Hematopoietic multipotent progenitor cell (in vitro differentiated cells): Measurements from ENCODE around the gene C1QTNF6. TPM values are rescaled to one million over a fixed set of nuclear protein-coding genes. Genes with fewer than 3 reads are reported as not detected.
A peak's percentile ranks its signal among the peaks of the same experiment; 100 is the strongest.
"Not testable (repeated sequence)": the region's sequence is repeated elsewhere in the genome, so short reads cannot be mapped to it uniquely, and the experiment has no call there.

Source experiments
- DNase-seq, 3 donors: peaks; one replicate each; pipeline ENCODE4 v3.0.0-alpha.2; 2011 to 2015; ENCODE audit warnings: low read depth in 2 of 3, low spot score in 2 of 3
- total RNA-seq: library from RNA; depleted of rRNA; stranded (reverse); fragments of >200 nt; gene quantifications from one replicate; pipeline ENCODE4 v1.2.3, GENCODE V29; 2012

Gene C1QTNF6
- total RNA-seq, 1 donor: 1.6 TPM

DNA sequence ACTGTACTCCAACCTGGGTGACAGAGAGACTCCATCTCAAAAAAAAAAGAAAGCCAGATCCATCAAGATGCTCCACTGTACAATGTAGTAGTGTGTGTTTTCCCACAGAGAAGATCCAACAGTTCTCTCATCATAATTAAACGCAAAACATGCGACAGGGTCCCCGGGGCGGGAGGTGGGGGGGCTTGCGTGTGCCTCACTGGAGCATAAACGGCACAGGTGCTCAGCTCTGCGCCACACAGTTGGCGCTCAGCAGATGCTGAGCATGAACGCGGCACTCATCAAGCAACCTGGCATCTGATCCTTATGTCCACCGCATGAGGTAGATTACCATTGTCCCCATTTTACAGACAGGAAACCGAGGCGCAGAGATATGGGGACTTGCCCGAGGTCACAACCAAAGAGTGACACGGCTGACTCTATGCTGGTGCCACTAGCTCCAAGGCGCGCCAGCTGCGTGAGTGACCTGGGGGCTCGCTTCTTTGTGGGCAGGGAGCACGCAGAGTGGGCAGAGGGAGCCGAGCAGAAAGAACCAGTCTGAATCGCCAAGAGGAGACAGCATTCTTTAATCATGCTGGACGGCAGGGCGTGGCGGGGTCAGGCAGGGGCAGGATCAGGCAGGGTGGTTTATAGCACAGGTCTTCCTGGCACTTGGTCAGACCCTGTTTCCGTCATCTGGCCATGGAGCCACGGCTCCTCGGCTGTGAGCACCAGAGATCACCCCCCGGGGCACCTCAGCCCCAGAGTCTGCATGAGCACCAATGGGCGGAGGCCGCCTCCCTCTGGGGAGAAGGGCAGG, 8.2 kb downstream of the C1QTNF6 start:
- DNase-seq: no peak

DNA sequence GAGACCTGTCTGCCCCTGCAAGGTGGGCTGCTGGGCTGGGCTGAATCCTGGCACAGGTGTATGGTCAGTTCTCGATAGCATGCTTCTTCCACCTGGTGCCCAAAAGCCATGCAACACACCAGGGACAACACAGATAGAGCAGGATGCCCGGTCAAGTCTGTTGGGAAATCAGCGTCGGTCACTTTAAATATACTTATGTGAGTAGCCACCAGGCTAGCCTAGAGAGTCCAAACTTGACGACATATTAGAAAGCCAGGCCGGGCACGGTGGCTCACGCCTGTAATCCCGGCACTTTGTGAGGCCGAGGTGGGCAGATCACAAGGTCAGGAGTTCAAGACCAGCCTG, 8.9 kb downstream of the C1QTNF6 start:
- no peak for DNase-seq

DNA sequence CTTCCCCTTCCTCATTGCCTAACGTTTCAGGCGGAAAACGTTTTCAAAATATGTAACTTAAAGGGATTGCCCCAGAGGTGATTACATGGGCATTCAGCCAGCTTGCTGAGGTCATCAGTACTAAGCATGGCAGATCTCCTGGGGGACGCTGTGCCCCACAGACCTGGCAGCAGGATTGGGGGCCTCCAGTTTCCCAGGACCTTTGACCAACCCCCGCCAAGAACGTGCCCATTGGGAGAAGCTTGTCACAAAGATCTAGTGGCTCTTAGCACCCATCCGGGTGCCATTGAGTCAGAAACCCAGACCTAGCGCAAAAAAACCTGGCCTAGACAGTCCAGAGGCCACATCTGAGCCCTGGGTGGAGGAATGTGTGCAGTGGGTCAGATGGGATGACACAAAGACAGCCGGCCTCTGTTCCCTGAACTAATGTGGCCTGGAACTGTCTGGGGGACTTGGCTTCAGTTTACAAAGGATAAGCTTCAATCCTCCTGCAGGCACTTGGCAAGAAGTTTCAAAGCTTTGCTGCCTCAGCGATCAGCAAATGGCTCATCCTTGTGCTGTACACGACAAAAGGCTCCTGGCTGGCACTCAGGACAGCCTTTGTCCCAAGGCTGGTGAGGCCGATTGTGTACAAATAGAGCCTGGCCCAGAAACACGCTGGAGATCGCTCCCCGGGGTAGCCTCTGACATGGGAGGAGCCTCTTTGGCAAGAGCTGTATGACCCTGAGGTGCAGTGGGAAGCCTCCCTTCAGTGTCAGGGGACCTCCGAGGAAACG, 9.5 kb downstream of the C1QTNF6 start:
- no peak for DNase-seq

DNA sequence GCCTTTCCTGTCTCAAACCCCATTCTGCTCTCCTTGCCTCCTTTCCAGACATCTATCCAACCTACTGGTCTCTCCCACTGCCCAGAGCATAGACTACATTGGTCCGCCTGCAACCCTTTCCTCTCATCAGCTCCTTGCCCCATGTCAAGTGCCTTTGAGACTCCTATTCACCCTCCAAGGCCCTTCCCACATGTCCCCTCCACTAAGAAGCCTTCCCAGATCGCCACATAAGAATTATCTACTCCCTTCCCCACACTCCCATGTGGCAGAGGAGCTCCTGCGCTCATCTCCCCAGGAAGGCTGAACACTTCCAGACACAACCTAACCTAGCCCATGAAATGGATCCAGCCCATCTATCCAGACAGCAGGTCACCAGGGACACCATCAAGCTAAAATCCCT, 10.3 kb downstream of the C1QTNF6 start:
- DNase-seq: no peak

DNA sequence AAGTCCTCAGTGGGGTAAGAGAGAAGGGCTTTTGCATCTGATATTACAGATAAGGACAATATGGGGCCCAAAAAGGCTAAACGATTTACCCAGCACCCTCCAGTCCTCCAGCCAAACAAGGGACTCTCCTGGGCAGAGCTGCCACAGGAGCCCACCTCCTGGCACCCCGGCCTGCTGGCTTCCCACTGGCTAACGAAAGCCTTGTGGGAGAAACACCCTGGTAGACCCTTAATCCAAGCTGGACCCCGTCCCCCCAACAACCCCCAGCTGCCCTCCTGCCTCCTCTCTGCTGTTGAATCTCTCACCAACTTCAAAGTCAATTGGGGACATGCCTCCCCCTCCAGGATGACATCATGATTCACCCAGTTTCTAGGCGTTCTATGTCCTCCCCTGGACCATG, 10.8 kb downstream of the C1QTNF6 start:
- no peak for DNase-seq

DNA sequence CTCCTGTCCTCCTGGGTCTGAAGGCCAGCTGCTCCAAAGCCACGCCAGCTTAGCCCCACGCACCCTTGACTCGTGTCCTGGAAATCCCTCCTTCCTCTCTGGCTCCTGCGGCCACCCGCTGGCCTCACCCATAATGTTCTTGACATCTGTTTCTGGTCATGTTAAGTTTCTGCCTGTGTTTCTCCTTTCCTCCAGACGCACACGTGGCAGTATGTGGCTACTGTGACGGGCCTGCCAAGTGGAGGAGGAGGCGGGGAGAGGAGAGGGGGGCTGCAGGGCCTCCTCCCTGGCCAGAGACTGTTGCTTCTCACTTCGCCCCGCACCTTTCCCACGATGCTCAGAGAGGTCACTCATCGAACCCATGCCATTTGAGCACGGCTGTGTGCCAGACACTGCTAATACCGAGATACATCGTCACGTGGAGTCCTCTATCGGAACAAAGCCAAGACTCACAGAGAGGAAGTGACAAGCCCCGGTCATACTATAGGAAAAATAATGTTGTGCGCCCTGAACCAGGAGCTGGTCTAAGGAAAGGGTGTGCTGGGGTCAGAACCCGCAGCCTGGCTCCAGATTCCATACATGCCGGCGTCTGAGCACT, 11.5 kb downstream of the C1QTNF6 start:
- DNase-seq: peak in 2 of 3 donors; percentile 73 to 86

DNA sequence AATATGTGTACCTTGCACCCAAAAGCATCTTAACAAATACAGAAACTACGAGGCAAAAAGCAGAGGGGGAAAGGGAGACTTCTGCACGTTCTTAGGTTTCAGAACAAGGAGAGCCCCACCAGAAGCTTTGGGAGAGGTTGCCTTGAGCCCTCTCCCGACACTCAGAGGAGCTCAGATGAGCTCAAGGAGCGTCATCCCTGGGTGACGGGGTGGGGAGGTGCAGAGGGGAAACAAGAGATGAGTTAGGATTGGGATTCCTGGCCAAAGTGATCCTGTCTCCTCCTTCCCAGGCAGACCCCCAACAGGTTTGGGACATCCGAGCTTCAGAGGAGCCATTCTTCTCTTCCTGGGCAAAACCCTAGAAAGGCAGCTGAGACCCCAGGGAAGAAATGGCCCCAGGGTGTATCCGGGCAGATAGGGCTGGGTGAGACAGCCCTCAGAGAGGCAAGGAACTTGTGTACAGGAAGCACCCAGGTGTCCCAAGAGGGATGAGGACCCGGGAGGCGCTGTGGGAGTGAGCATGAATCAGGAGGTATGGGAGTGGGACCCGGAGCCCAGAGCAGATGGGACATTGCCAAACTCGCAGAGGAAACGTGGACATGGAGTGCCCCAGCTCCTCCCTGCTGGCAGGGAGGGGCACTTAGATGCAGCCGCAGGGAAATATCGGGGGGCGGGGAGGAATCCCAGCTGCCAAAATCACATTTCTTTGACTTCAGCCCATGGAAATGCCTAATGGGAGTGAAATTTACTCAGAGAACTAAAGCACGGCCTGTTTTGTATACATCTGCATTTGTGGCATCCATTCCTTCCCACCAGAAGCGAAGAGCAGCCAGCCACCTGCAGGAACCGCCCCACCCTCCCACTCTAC, 12.4 kb downstream of the C1QTNF6 start:
- DNase-seq: no peak

DNA sequence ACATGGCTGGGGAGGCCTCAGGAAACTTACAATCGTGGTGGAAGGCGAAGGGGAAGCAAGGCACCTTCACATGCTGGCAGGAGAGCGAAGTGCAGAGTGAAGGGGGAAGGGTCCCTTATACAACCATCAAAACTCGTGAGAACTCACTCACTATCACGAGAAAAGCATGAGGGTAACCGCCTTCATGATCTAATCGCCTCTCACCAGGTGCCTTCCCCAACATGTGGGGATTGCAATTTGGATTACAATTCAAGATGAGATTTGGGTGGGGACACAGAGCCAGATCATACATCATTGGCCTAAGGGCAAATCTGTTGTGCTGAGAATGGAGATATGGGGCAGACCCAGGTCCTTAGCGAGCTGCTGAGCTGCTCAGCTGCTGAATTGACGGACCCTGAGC, 13.1 kb downstream of the C1QTNF6 start:
- DNase-seq: no peak

DNA sequence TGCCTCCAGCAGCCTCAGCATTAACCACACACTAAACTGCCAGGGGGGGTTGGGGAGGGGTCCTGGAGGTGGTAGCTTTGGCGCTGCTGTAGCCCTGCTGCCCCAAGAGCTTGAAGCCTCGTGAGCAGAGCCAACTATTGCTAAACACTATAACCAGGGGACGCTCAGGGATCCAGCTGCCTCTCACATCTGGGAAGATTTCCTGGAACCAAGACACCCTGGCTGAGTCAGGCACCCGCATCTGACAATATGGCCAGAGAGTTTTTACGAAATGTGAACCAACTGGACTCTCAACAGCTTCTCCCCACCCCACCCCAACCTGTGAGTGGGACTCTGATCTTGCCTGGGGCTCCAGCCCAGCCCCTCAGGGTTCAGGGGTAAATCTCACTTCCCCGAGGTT, 14.3 kb downstream of the C1QTNF6 start:
- no peak for DNase-seq

DNA sequence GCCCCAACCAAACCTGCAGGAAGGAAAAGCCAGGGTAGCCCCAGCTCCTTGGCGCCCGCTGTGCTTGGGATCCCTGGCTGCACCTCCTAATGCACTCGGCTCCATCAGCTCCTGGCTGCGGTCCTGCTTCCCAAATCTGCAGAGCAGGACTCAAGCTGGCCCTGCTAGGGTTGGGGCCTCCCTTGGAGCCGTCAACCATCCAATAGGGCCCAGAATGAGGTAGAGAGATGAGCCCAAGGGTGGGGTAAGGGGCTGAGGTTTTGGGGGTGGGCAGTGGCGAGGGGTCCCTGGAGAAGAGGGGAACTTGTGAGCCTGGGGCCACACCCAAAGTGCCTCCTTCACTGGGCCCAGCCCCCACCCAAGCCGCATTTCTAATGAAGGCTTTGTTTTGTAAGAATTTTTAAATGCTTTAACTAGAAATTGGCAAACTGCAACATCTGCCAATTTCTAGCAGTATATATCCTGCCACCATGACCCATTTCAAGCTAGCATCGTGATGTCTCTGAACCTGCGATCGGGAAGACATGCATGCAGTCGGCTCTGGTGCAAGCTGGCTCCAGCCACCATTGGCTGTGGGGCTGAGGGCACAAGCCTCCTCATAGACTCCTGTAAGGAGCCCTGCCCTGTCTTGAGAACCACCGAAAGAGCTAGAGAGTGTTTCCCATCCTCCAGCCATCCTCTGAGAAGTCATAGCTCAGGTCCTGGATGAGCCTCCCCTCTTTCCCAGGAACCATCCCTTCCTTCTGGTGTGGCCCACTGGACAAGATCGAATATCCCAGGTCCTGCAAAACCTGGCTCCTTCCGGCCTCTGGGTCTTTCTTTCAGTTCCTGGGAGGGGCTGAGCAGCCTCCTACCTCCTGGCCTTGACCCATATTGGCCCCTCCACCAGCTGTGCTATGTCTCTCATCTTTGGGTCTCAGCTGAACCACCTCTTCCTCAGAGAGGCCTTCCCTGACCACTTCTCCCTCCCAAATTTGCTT, 15.5 kb downstream of the C1QTNF6 start:
- DNase-seq: no peak

DNA sequence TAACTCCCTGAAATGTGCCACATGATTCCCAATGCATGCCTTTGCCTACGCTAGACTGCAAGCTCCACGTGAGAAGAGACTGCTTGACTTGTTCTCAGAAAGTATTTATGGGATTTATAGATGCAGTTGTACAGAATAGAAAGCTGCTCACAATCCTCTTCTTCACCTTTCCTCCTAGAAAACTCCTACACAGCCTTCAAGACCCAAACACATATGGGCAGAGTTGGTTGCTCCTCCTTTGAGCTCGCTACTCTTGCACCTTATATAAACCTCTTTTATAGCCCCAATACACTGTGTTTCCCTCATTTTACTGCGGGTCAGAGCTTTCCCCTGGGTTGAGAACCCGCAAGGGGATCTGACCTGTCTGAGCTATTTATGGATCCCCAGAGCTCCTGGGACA, 16.4 kb downstream of the C1QTNF6 start:
- no peak for DNase-seq

DNA sequence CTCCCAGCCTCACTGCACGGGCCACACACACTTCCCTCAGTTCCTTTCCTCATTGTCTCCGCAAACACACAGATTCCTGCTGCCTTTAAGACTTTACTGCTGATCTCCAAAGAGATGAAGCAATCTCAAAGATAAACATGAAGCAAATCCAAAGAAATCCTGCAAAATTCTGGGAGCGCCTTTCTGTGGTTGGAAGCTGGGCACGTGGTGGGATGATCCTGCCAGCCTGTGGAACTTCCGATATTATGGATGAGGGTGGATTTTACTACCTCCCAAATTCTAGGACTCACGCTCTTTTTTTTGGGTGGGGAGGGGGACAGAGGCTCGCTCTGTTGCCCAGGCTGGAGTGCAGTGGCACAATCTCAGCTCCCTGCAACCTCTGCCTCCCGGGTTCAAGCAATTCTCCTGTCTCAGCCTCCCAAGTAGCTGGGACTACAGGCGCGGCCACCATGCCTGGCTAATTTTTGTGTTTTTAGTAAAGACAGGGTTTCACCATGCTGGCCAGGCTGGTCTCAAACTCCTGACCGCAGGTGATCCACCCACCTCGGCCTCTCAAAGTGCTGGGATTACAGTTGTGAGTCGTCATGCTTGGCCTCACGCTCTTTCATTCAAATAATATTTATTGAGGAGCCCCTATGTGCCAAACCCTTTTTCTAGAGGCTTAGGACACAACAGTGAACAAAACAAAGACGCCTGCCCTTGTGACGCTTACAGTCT, 17.2 kb downstream of the C1QTNF6 start:
- DNase-seq: not testable (repeated sequence)

DNA sequence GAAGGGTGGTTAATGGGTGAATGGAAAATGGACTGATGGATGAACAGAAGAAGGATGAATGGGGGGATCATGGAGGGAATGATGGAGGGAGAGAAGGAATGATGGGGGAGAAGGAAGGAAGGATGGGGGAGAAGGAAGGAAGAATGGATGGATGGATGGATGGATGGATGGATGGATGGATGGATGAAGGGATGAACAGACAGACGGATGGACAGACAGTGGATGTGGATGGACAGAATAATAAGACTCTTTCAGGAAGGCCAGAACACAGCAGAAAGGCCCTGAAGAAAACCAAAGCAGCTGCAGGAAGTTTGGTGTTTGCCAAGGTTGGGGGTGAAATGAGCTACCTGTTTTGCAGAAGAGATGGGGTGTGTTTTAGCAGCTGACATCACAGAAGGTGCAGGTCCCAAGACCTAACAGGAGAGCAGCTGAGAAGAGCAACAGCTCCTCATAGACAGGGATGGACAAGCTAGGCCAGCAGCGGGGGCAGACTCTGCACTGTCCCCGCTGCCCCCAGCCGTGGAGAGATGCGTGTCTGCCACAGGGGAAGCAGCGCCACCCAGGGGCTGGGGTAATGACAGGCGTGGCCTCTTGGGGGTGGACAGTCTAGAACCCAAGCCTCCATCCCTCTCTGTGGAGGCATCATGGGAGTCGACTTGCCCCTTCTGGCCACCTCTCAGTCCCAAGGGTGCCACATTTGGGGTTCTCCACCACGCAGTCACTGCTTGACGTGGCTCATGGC, 17.9 kb downstream of the C1QTNF6 start:
- DNase-seq: no peak

DNA sequence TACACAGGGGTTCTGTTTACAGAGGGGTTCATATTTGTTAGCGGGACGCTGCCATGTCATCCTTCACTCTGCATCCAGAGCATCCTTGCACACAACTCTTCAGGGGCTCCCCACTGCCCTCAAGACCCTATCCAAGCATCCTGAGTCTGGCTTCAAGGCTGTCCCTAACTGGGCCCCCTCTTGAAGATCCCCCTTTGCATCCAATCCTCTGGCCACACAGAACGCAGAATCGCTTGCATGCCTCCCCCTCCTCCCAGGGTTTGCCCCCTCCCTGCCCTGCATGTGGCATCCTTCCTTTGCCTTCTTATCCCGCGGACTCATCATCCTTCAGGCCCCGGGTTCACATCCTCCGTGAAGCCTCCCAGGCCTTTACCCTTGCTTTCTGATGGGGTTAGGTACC, 18.6 kb downstream of the C1QTNF6 start:
- DNase-seq: no peak

DNA sequence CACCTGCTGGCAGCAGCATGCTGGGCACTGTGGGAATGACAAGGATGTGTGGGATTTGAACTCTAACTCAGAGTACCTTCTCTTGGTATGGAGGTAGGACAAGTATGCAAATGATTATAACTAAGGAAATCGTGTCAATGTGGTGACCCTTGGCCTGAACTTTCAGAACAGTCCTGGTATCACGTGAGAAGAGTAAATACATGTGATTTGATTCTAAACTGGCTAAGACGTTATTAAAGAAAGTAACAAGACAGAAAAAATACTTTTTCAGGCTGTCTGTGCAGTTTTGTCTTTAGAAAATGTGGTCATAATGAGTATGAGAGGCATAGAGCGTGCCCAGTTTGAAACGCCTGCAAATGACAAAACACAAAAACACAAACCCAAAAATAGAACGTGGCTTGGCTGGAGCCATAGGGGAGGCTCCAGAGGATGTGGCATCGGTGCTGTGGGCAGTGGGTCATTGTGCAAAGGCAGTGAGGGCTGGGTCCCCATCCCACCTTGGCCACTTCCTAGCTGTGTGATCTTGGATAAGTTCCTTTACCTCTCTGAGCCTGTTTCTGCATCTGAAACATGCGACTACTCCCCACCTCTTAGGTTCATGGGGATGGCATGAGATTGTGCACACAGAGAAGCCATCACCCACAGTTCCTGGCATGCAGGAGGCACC, 19.9 kb downstream of the C1QTNF6 start:
- DNase-seq: no peak

DNA sequence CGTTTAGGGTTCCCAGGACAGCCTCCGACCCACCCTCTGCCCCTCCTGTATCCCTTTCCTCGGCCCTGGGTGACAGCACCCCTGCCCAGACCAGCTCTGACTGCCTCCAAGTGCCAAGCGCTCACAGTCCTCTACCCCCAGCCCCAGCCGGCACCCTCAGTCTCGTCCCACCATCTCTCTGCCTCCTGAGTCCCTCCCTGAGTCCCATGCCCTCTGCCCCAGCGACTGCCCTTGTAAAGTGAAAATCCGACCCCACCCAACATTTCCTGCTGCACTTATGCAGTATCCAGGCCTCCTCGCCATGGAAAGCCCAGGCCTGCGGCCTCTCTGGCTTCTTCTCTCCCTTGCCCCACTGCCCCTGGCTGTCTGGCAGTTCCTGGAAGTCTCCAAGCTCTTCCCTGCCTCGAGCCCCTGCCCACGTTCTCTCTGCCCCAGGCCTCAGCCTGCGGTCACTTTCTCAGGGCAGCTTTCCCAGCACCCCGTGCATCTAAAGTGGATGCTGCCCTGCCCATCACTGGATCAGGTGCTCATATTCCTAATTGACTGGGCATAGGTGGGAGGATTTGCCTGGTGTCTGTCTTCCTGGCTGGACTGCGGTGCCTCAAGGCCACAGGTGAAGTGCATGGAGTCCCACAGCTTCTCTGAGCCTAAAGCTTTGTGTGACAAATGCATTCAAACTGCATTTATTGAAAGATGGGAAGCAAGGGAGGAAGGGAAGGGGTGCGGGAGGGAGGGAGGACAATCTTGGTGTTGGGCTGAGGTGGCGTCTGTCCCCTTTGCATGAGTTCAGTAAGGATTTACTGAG, 20.7 kb downstream of the C1QTNF6 start:
- DNase-seq: no peak

DNA sequence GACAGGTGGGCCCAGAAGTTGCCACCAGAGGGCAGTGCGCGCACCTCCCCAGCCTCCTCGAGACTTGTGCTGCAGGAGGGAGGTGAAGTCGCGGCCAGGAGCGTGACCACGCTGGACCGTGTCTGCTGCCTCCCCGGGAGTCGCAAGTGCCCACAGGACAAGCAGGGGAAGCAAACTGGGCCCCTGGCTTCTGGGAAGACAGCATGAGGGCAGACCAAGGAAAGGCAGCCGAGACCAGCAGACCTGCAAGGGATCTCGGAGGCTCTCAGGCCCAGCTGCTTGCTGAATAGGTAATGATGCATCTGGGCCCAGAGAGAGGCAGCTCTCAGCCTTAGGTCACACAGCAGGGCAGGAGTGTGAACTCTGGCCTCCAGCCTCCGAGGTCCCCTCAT, 21.4 kb downstream of the C1QTNF6 start:
- peak; percentile 68 to 80 (median 71) for DNase-seq
